HepG2 (cell line): ENCODE results near the gene PYCR2.

Experiments used
- ZFP90 ChIP-seq: sonication (generic); formaldehyde crosslinking; IDR thresholded peaks from 2 replicates; pipeline ENCODE4 v1.8.0; 2022; ENCODE audit warnings: missing genetic modification reagents, mild to moderate bottlenecking, inconsistent platforms, borderline replicate concordance
- TF ChIP-seq, protein P1 (sequence below): sonication (generic); formaldehyde crosslinking; IDR thresholded peaks from 2 replicates; pipeline ENCODE4 v1.5.0; 2020; ENCODE audit warnings: mild to moderate bottlenecking, missing genetic modification reagents, moderate library complexity

DNA sequence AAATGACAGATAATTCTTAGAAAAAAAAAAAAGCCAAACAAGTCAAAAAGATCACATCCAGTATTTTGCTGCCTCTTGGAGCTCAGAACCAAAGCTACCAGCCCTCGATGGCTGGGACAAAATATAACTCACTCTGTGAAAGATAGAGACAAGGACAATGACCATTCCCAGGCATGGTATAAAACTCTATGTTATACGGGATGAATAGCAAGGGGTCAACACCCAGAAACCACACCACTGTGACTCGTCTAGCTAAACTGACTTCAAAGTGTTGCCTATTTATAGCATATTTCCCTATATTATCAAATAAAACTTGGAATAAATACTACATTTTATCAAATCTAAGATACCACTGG, 52.0 kb downstream of the PYCR2 start:
- TF ChIP-seq, protein P1, sequence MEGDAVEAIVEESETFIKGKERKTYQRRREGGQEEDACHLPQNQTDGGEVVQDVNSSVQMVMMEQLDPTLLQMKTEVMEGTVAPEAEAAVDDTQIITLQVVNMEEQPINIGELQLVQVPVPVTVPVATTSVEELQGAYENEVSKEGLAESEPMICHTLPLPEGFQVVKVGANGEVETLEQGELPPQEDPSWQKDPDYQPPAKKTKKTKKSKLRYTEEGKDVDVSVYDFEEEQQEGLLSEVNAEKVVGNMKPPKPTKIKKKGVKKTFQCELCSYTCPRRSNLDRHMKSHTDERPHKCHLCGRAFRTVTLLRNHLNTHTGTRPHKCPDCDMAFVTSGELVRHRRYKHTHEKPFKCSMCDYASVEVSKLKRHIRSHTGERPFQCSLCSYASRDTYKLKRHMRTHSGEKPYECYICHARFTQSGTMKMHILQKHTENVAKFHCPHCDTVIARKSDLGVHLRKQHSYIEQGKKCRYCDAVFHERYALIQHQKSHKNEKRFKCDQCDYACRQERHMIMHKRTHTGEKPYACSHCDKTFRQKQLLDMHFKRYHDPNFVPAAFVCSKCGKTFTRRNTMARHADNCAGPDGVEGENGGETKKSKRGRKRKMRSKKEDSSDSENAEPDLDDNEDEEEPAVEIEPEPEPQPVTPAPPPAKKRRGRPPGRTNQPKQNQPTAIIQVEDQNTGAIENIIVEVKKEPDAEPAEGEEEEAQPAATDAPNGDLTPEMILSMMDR (CRISPR knock-in tag) = no peak
- TF ChIP-seq ZFP90 (CRISPR knock-in tag) = no peak
